Measurements from ENCODE around the gene AFG3L2. TPM values are rescaled to one million over a fixed set of nuclear protein-coding genes. Genes with fewer than 3 reads are reported as not detected.
A peak's percentile ranks its signal among the peaks of the same experiment; 100 is the strongest.

Gene AFG3L2
- total RNA-seq, 1 donor from 2014 or later, result 136 TPM

DNA sequence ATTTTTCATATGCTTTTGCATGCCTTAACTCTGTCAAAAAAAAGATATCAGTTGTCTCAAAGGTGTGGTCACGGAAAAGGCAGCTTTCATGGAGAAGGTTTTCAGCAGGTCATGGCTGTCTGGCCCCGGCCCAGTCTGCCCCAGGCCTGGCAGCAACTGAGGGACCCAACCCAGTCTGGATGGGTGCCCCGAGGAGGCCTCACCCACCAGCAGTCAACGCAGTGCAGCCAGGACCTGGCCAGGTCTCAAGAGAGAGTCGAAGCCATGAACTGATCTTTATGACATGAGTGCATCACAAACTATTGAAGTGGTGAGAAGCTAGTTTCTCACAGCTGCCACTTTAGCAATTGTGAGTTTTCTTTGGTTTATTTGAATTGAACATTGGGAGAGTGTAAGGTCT lies 61.1 kb downstream of the AFG3L2 start:
- no peak overlapping the region for H3K4me3 ChIP-seq
- H3K27ac ChIP-seq (replicated peaks), result peak overlapping the region; percentile 81
- H3K27me3 ChIP-seq (ENCODE audit: low read depth), result no peaks in the 10 kb centered on the region
- peaks cover 49% of the 10 kb centered on the region for H3K36me3 ChIP-seq
- peak; percentile 73 for DNase-seq
- H3K9me3 ChIP-seq (replicated peaks), result peaks cover 9% of the 10 kb centered on the region
- TF ChIP-seq, protein P1, sequence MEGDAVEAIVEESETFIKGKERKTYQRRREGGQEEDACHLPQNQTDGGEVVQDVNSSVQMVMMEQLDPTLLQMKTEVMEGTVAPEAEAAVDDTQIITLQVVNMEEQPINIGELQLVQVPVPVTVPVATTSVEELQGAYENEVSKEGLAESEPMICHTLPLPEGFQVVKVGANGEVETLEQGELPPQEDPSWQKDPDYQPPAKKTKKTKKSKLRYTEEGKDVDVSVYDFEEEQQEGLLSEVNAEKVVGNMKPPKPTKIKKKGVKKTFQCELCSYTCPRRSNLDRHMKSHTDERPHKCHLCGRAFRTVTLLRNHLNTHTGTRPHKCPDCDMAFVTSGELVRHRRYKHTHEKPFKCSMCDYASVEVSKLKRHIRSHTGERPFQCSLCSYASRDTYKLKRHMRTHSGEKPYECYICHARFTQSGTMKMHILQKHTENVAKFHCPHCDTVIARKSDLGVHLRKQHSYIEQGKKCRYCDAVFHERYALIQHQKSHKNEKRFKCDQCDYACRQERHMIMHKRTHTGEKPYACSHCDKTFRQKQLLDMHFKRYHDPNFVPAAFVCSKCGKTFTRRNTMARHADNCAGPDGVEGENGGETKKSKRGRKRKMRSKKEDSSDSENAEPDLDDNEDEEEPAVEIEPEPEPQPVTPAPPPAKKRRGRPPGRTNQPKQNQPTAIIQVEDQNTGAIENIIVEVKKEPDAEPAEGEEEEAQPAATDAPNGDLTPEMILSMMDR (IDR thresholded peaks at IDR 0.05; ENCODE audit: borderline replicate concordance), result no peak
- peaks cover 73% of the 10 kb centered on the region for H3K4me1 ChIP-seq
- intact Hi-C loops (cut with micrococcal nuclease), result no loop called here

DNA sequence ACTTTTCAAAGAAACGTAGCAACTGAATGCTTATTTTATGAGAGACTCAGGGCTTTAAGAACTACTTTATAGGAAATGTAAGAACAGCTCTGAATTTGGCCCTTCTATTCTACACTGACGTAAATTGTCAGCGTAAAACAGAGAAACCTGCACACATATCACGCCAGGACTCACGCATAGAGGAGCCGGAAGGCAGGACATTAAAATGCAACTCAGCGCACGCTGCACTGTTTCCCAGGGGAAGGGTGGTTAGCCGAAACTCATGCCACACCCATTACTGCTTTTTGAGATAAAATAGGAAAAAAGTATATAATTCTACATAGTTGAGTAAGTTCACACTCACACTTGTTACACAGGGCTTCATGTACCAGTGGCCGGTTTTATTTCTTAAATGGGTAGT lies 61.5 kb downstream of the AFG3L2 start:
- DNase-seq, result no peak
- H3K27me3 ChIP-seq (ENCODE audit: low read depth), result no peaks in the 10 kb centered on the region
- TF ChIP-seq, protein P1 (IDR thresholded peaks at IDR 0.05; ENCODE audit: borderline replicate concordance), result no peak
- intact Hi-C loops (cut with micrococcal nuclease), result no loop called here
- no peak overlapping the region for H3K4me3 ChIP-seq
- peaks cover 73% of the 10 kb centered on the region for H3K4me1 ChIP-seq
- H3K36me3 ChIP-seq, result peaks cover 49% of the 10 kb centered on the region
- peak overlapping the region; percentile 81 for H3K27ac ChIP-seq (replicated peaks)
- H3K9me3 ChIP-seq (replicated peaks), result peaks cover 9% of the 10 kb centered on the region

DNA sequence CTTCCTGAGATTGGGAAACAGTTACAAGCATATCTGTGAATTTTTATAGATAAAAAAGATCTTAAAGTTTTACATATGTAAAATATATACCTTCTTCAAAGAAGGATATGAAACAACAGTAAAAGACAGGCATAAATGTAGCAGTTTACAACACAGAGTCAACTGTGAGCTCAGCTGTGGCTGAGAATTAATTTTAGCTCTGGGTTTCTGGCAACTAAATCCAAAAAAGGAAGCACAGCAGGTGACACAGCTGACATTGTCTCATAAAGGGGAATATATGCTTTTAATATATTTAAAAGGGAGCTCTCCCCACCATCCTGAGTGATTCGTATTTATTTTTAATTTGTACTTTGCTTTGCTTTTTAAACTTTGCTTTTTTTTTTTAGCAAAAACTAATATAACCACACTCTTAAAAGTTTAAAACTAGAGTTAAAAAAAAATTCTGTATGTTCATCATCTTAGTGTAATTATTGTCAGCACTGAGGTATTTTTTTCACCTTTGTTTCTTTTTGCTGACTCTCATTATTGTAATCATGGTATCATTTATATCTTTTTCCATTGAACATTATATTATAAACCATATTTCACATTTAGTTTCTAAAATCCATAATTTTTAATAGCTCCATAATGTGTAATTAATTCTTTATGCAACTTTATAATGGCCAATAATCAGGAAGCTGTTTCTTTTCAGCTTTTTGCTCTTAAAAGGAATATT lies 62.3 kb downstream of the AFG3L2 start:
- H3K27me3 ChIP-seq (ENCODE audit: low read depth), result no peaks in the 10 kb centered on the region
- peaks cover 77% of the 10 kb centered on the region for H3K4me1 ChIP-seq
- DNase-seq, result no peak
- TF ChIP-seq, protein P1 (IDR thresholded peaks at IDR 0.05; ENCODE audit: borderline replicate concordance), result no peak
- H3K36me3 ChIP-seq, result peaks cover 48% of the 10 kb centered on the region
- peak overlapping the region; percentile 81 for H3K27ac ChIP-seq (replicated peaks)
- H3K9me3 ChIP-seq (replicated peaks), result peaks cover 9% of the 10 kb centered on the region
- intact Hi-C loops (cut with micrococcal nuclease), result no loop called here
- H3K4me3 ChIP-seq, result no peak overlapping the region

DNA sequence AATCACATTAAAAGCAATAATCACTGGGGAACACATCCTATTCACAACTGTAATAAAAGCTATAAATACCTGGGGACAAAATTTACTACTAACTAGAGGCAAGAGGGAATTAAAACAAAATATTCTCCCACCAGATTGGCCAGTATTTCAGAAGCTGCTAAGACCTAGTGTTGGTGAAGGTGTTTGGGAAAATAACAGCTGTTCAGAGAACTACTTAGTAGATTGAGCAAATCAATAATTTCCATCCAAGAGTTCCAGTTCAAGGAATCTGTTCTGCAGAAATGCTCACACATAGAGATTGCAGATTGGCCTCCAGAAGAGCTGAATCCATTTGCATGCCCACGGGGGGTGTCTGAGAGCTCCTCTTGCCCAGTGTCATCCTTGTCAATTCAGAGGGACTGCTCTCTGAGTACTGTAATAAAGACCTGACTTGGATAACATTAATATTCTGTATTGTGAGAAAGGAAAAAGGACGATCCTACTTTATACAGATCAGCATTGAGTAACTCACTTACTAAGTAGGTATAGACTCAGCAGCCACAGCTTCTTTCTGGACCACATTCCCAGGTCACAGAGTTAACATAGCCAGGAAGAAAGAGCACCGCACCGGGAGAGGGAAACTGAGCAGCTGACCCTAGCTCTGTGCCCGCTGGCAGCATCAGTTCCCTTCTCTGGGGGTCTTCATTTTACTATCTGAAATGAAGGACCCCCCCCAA lies 63.3 kb downstream of the AFG3L2 start:
- peaks cover 43% of the 10 kb centered on the region for H3K36me3 ChIP-seq
- intact Hi-C loops (cut with micrococcal nuclease), result no loop called here
- peaks cover 9% of the 10 kb centered on the region for H3K9me3 ChIP-seq (replicated peaks)
- H3K27me3 ChIP-seq (ENCODE audit: low read depth), result no peaks in the 10 kb centered on the region
- peak overlapping the region; percentile 81 for H3K27ac ChIP-seq (replicated peaks)
- H3K4me3 ChIP-seq, result no peak overlapping the region
- TF ChIP-seq, protein P1 (IDR thresholded peaks at IDR 0.05; ENCODE audit: borderline replicate concordance), result no peak
- DNase-seq, result no peak
- H3K4me1 ChIP-seq, result peaks cover 80% of the 10 kb centered on the region

DNA sequence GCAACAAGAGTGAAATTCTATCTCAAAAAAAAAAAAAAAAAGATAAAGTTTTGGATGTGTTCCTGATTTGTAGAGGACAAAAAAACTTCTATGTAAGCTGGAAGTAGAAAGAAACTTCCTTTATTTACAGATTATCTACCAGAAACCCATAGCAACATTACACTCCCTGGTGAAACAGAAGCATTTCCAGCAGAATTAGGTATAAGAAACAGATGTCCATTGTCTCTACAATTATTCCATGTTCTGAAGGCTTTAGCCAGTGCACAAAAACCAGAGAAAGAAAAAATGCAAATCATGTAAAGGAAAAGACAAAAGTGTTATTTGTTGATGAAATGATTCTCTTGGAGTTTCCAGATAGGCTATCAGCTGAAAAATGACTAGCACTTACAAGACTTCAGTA lies 64.1 kb downstream of the AFG3L2 start:
- DNase-seq, result no peak
- H3K4me1 ChIP-seq, result peaks cover 78% of the 10 kb centered on the region

More for the DNA sequence above, 64.1 kb downstream of the AFG3L2 start:
- TF ChIP-seq, protein P1 (IDR thresholded peaks at IDR 0.05; ENCODE audit: borderline replicate concordance), result no peak
- no peaks in the 10 kb centered on the region for H3K27me3 ChIP-seq (ENCODE audit: low read depth)
- H3K27ac ChIP-seq (replicated peaks), result peak overlapping the region; percentile 81
- peaks cover 9% of the 10 kb centered on the region for H3K9me3 ChIP-seq (replicated peaks)
- intact Hi-C loops (cut with micrococcal nuclease), result no loop called here
- no peak overlapping the region for H3K4me3 ChIP-seq
- peaks cover 43% of the 10 kb centered on the region for H3K36me3 ChIP-seq

Data from left ventricle myocardium inferior (tissue), 1 donor.